Measurements from ENCODE around the gene CNPY3. TPM values are rescaled to one million over a fixed set of nuclear protein-coding genes. Genes with fewer than 3 reads are reported as not detected.
"Not testable (repeated sequence)": the region's sequence is repeated elsewhere in the genome, so short reads cannot be mapped to it uniquely, and the experiment has no call there.

CNPY3 gene
- total RNA-seq, 1 experiment from 2014 or later: 56.1 TPM

- no peaks in the 10 kb centered on the region for H3K4me1 Mint-ChIP-seq (ENCODE audit: low read depth, unreplicated experiment)
- H3K4me3 ChIP-seq (ENCODE audit: low read depth, low read length): no peak overlapping the region
- POLR2A ChIA-PET: interaction anchor here (0.6 kb wide), 1 partner anchor 10 kb away, joined by 7 read pairs; no protein-coding TSS in a partner anchor
- TF ChIP-seq CTCF (IDR thresholded peaks at IDR 0.05; ENCODE audit: insufficient read depth in 1 of 2, low read depth in 1 of 2, low read length in 1 of 2, severe bottlenecking in 1 of 2, unreplicated experiment in 1 of 2): no peak
- no peak for DNase-seq
- no peak overlapping the region for H3K27ac Mint-ChIP-seq (ENCODE audit: unreplicated experiment)
- CTCF ChIA-PET: no interaction called here
- H3K9me3 Mint-ChIP-seq (ENCODE audit: unreplicated experiment): no peaks in the 10 kb centered on the region
- H3K9me3 ChIP-seq: no peaks in the 10 kb centered on the region
- BruUV-seq (replicated peaks): no TSS peak
- H3K4me3 Mint-ChIP-seq (ENCODE audit: unreplicated experiment): no peak overlapping the region
- no peaks in the 10 kb centered on the region for H3K4me1 ChIP-seq
- H3K27me3 Mint-ChIP-seq (ENCODE audit: insufficient read depth, unreplicated experiment): no peaks in the 10 kb centered on the region
- intact Hi-C loops (cut with micrococcal nuclease; ENCODE audit: unreplicated experiment): no loop called here
- H3K36me3 ChIP-seq (ENCODE audit: control insufficient read depth, insufficient read depth, low read length): 0 out of 2 replicates have a peak, but pooled peaks cover 2% of the 10 kb centered on the region
- peaks cover 13% of the 10 kb centered on the region for H3K36me3 Mint-ChIP-seq (ENCODE audit: insufficient read depth, unreplicated experiment)
- no peaks in the 10 kb centered on the region for H3K27me3 ChIP-seq (replicated peaks; ENCODE audit: control insufficient read depth, insufficient read depth, low read length)
These were observed 11.3 kb downstream of the CNPY3 start for GRCh38 chr6:42940493-42941045.

- BruUV-seq (replicated peaks); H3K36me3 Mint-ChIP-seq (ENCODE audit: insufficient read depth, unreplicated experiment); H3K9me3 Mint-ChIP-seq (ENCODE audit: unreplicated experiment); H3K4me3 Mint-ChIP-seq (ENCODE audit: unreplicated experiment); H3K9me3 ChIP-seq; DNase-seq; CTCF ChIA-PET; H3K4me1 Mint-ChIP-seq (ENCODE audit: low read depth, unreplicated experiment); H3K27me3 Mint-ChIP-seq (ENCODE audit: insufficient read depth, unreplicated experiment); POLR2A ChIA-PET; H3K36me3 ChIP-seq (ENCODE audit: control insufficient read depth, insufficient read depth, low read length); intact Hi-C loops (cut with micrococcal nuclease; ENCODE audit: unreplicated experiment); H3K4me1 ChIP-seq; H3K4me3 ChIP-seq (ENCODE audit: low read depth, low read length); H3K27me3 ChIP-seq (replicated peaks; ENCODE audit: control insufficient read depth, insufficient read depth, low read length); H3K27ac Mint-ChIP-seq (ENCODE audit: unreplicated experiment): not testable (repeated sequence)
These were observed 12.1 kb downstream of the CNPY3 start for GRCh38 chr6:42941356-42941755.

- H3K27me3 ChIP-seq (replicated peaks; ENCODE audit: control insufficient read depth, insufficient read depth, low read length): no peaks in the 10 kb centered on the region
- Mint-ChIP-seq H3K4me3 (ENCODE audit: unreplicated experiment) (no peak overlapping the region), H3K36me3 (ENCODE audit: insufficient read depth, unreplicated experiment) (peaks cover 4% of the 10 kb centered on the region), H3K4me1 (ENCODE audit: low read depth, unreplicated experiment) (no peaks in the 10 kb centered on the region), H3K9me3 (ENCODE audit: unreplicated experiment) (no peaks in the 10 kb centered on the region), H3K27me3 (ENCODE audit: insufficient read depth, unreplicated experiment) (no peaks in the 10 kb centered on the region), H3K27ac (ENCODE audit: unreplicated experiment) (no peak overlapping the region)
- H3K4me1 ChIP-seq: no peaks in the 10 kb centered on the region
- no peak for TF ChIP-seq CTCF (IDR thresholded peaks at IDR 0.05; ENCODE audit: insufficient read depth in 1 of 2, low read depth in 1 of 2, low read length in 1 of 2, severe bottlenecking in 1 of 2, unreplicated experiment in 1 of 2)
- ChIA-PET POLR2A (interaction anchor here (0.6 kb wide), 1 partner anchor 13 kb away, joined by 4 read pairs; the partner anchor contains the start of gene CNPY3), CTCF (no interaction called here)
- H3K36me3 ChIP-seq (ENCODE audit: control insufficient read depth, insufficient read depth, low read length): no peaks in the 10 kb centered on the region
- BruUV-seq (replicated peaks): no TSS peak
- no peaks in the 10 kb centered on the region for H3K9me3 ChIP-seq
- intact Hi-C loops (cut with micrococcal nuclease; ENCODE audit: unreplicated experiment): no loop called here
- DNase-seq: no peak
- no peak overlapping the region for H3K4me3 ChIP-seq (ENCODE audit: low read depth, low read length)
These were observed 13.2 kb downstream of the CNPY3 start for GRCh38 chr6:42942444-42942843.

Measured in Caco-2 (cell line).